Activated CD8-positive, alpha-beta memory T cell treated with anti-CD3 and anti-CD28 coated beads for 1 hour (primary cell): ENCODE measurements around the gene NRAP.
"Not testable (repeated sequence)": the region's sequence is repeated elsewhere in the genome, so short reads cannot be mapped to it uniquely, and the experiment has no call there.

ENCODE experiments used
- DNase-seq, 2 donors: peaks; one replicate each; pipeline ENCODE4 v3.0.0-alpha.2; 2020; ENCODE audit warnings: low read depth in 1 of 2; ENCODE audit errors: extremely low read depth in 1 of 2

The NRAP gene

GRCh38 chr10:113683300-113683699, 19.5 kb upstream of the NRAP start:
- DNase-seq: no peak

DNA sequence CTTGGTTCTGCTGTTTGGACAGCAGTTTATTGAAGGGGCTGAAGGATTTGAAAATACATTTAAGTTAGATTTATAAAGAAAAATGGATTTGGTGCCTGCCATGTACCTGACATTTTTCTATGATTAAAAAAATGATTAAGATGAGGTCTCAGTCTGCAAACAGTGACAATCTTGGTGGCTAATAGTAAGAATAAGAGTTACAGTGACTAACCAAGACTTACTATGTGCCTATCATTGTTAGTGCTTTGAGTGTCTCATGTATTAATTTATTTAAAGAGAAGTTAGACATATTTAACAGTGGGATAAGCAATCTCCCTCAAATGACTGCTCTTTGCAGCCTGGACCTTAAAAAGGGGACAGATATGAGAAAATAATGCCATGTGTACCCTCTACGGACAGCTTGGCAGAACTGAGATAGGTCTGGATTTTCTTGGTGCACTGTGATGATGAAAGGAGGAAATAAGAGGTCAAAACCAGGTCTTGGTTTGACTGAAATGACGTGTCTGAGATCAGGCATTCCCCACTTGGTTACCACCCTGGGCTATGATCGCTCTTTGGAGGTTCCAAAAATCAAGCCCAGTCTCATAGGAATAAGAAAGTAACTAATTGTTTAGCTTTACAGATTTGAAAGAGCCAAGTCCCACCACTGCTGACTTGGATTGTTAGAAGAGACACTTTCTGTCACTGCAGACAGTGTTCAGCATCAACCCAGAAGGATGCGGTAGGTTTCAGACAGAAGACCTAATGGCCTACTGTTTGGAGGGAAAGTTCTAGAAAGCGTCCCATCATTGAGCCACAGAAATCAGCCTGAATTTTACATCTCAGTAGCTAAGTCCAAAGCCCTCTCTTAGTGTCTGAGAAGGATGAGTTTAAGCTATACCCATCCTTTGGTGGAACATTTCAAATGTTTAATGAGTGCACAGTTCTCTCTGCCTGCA, 18.0 kb upstream of the NRAP start:
- no peak for DNase-seq

DNA sequence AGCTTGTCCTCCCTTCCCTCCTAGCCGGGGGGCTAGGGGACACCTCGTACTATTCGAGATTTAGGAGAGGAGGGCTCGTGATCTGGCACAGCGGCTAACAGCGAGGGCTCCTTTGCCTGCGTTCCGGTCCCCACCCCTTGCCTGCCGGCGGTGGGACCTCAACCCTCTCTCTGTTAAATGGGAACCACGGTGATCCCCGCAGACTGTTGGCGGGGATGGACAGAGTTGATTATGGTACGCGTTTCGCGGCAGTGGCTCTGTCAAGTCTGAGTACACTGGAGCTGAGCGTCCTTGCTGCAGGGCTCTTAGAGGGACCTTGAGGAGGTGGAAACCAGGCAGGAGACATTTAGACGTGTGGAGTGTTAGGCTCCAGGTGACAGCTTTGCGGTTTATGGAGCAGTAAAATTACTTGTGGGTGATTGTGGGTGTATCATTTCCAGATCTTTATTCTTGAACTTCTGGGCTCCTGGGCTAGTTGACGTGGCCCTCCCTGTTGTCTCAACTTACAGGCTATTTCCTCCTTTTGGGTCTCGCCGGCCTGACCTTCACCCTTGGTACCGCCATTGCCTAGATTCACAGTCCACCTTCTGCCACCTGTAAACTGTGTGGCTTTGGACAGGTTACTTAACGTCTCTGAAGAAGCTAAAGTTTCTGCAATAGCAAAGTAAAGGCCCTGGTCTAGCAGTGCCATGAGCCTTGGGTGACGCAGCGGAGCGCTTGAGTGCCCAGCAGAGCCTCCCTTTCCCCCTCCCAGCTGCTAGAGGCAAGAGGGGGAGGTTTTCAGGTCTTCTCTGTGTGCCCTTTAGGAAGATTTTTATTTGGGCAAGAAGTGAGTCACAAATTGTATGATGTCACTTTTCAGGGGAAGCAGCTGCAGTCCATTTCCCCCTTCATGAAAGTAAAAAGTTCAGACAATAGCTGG, 16.6 kb upstream of the NRAP start:
- DNase-seq: peak in 1 of 2 donors; percentile 4

GRCh38 chr10:113679463-113680189, 15.8 kb upstream of the NRAP start, which contains the start of gene CASP7:
CASP7 (plus strand) TSS chr10:113679912; CDS start chr10:113697494, 17,582 bp downstream.
- DNase-seq: peak; percentile 42 to 64

- DNase-seq: no peak
Observed at GRCh38 chr10:113666682-113667252, 2.9 kb upstream of the NRAP start.

- no peak for DNase-seq
Observed at GRCh38 chr10:113665806-113666354, 2.0 kb upstream of the NRAP start.

DNA sequence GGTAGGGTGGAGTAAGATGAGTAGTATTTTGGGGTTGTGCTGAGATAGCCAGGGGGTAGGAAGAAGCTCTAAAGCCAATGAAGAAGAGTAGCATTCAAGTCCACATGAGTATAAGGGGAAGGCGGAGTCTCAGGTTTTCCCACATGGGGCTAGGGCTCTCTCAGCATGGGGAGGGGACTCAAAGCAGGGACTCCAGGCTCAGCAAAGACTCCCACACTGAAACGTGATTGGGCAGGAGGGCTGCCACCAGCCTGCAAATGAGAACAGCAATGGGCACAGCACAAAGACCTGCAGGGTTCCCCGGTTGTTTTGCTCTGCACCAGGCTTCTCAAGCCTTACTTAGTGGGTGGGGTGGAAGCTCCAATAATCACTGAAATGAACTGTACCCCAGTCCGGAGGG, 1.5 kb upstream of the NRAP start:
- no peak for DNase-seq

DNA sequence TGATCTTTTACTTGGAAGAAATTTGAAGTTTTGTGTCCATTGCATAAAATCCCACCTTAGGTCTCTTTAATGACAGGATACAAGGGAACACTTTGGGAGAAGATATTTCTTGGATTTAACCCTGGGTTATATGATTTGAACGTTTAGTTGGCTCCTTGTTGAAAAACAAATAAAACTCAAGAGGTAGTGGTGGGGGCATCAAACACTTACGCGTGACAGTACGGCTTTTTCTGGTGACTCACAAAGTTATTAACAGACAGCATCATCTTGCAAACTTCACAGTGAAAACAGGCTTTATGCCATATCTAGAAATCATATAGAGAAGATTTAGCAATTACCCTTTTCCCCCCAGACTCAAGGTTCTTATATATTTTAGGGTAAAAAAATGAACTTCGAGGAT, 699 bp downstream of the NRAP start:
- no peak for DNase-seq

GRCh38 chr10:113661332-113661731, 2.5 kb downstream of the NRAP start:
- DNase-seq: no peak

GRCh38 chr10:113657544-113657943, 6.3 kb downstream of the NRAP start:
- DNase-seq: no peak

DNA sequence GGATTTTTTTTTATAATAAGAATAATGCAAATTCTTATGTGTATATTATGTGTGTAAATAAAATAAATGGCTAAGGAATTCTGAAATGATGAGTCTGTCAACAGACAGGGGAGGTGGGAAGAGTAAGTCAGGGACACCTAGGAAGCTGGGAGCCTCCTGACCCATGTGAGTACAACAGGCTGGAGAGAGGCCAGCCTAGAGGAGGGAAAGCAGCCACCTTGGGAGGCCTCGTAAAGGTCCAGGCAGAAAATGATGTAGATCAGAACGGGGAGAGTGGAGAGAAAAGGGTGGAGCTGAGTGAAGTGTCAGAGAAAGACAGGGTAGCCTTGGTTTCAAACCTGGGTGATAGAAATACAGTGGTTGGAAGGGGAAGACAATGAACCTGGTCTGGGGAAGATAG, 6.9 kb downstream of the NRAP start:
- DNase-seq: no peak

DNA sequence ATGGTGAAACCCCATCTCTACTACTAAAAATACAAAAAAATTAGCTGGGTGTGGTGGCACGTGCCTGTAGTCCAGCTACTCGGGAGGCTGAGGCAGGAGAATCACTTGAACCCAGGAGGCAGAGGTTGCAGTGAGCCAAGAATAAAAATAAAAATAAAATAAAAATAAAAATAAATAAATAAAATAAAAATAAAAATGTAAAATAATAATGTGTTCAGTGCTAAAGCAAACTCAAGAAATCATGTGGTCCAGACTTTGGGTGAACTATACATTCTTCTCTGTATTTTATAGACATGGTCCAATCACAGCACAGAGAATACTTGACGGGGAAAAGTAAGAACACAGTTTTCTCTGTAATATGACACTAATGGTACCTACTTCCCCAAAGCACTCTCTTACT, 11.4 kb downstream of the NRAP start:
- DNase-seq: not testable (repeated sequence)

DNA sequence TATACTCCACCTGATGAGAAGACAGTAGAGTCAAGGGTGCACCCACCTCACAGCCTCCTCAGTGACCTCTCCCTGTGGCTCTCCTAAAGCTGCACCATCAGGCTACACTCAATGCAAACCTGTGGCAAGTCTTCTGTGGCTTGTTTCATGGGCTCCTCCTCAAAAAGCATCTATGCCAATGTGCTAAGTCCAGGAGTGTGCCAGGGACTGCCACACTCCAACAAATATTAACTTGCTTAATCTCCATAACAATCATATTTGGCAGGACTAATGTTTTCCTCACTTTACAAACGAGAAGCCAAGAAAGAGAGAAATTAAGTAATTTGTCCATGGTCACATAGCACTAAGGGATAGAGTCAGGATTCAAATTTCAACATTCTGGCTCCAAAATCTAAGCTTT, 11.9 kb downstream of the NRAP start:
- DNase-seq: no peak

GRCh38 chr10:113651021-113651420, 12.8 kb downstream of the NRAP start:
- no peak for DNase-seq

GRCh38 chr10:113650172-113650571, 13.7 kb downstream of the NRAP start:
- DNase-seq: no peak

DNA sequence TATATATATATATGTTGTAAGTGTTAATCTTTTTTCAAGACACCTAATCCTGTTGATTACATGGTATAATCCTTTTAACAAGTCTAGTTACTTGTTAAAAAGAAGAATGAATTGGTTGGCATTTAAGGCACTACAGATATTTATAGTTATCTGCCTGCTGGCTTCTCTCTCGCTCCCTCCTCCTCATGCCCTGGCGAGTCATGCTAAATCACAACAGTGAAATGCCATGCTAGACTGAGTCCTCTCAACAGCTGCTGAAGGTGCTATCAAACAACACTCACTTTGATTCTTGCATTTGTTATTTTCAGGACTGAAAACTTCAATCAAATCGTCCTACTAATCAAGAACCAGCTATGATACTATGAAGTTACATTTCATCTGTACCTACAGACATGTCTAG, 15.4 kb downstream of the NRAP start:
- no peak for DNase-seq

GRCh38 chr10:113647812-113648211, 16.0 kb downstream of the NRAP start:
- no peak for DNase-seq

GRCh38 chr10:113646336-113647201, 17.3 kb downstream of the NRAP start:
- no peak for DNase-seq
